Thoracic aorta (tissue), 2 donors: Measurements from ENCODE around the gene INPP5A. TPM values are rescaled to one million over a fixed set of nuclear protein-coding genes. Genes with fewer than 3 reads are reported as not detected.

Source experiments
- ATAC-seq: fragments of 150-250 bp; one replicate; pipeline ENCODE4 v1.8.0; 2017; ENCODE audit warnings: low read depth; ENCODE audit not compliant: insufficient number of reproducible peaks, low FRiP score
- DNase-seq: peaks from one replicate; pipeline ENCODE4 v3.0.0-alpha.2; 2020; ENCODE audit warnings: low spot score
- H3K27ac ChIP-seq, 2 donors: fragments of 200-600 bp; sonication (generic); 1 replicate in 1 of 2; 2 replicates in 1 of 2; pipeline ENCODE4 v1.5.1; 2016; ENCODE audit warnings: mild to moderate bottlenecking in 2 of 2, moderate library complexity in 2 of 2
- H3K27me3 ChIP-seq: fragments of 200-600 bp; sonication (generic); replicated peaks from 2 replicates; pipeline ENCODE4 v1.6.0; 2016; ENCODE audit warnings: mild to moderate bottlenecking; ENCODE audit not compliant: insufficient read depth
- H3K36me3 ChIP-seq: fragments of 200-600 bp; sonication (generic); one replicate; pipeline ENCODE4 v1.5.1; 2016
- H3K4me1 ChIP-seq, 2 donors: fragments of 200-600 bp; sonication (generic); 1 replicate in 1 of 2; 2 replicates in 1 of 2; pipeline versions ENCODE4 v1.5.1 to v1.6.0; 2016; ENCODE audit warnings: low read depth in 2 of 2, mild to moderate bottlenecking in 1 of 2; ENCODE audit not compliant: control insufficient read depth in 1 of 2
- H3K4me3 ChIP-seq: fragments of 200-600 bp; sonication (generic); 2 replicates; pipeline ENCODE4 v1.5.1; 2016; ENCODE audit warnings: mild to moderate bottlenecking
- H3K9me3 ChIP-seq: fragments of 200-600 bp; sonication (generic); 2 replicates; pipeline ENCODE4 v1.5.1; 2016
- CTCF ChIP-seq: fragments of 200-600 bp; sonication (generic); IDR thresholded peaks from one replicate; pipeline ENCODE4 v1.5.1; 2019; ENCODE audit warnings: antibody characterized with exemption
- total RNA-seq, 2 donors: library from RNA; depleted of rRNA; stranded (reverse); fragments of >200 nt; gene quantifications; one replicate each; pipeline versions ENCODE4 v1.1.0 to v1.2.3, GENCODE V29; 2016

INPP5A gene
- total RNA-seq, 2 donors from 2014 or later: 120 to 142 TPM

- TF ChIP-seq CTCF: no peak
- H3K27me3 ChIP-seq: no peaks in the 10 kb centered on the region
- no peak overlapping the region for H3K27ac ChIP-seq
- no peaks in the 10 kb centered on the region for H3K36me3 ChIP-seq
- H3K9me3 ChIP-seq: peaks cover 4% of the 10 kb centered on the region
- no peaks in the 10 kb centered on the region for H3K4me1 ChIP-seq
- no peak overlapping the region for H3K4me3 ChIP-seq
- ATAC-seq (no peak), DNase-seq (no peak)
Observed at GRCh38 chr10:132798876-132799275, 261.3 kb downstream of the INPP5A start.

GRCh38 chr10:132799865-132800264 lies 262.3 kb downstream of the INPP5A start:
- Histone ChIP-seq H3K36me3 (no peaks in the 10 kb centered on the region), H3K27me3 (no peaks in the 10 kb centered on the region), H3K4me1 (no peaks in the 10 kb centered on the region), H3K27ac (no peak overlapping the region), H3K4me3 (no peak overlapping the region), H3K9me3 (peaks cover 4% of the 10 kb centered on the region)
- ATAC-seq: no peak
- DNase-seq: no peak
- TF ChIP-seq CTCF: no peak

GRCh38 chr10:132802048-132802447 lies 264.5 kb downstream of the INPP5A start:
- H3K9me3 ChIP-seq: peaks cover 4% of the 10 kb centered on the region
- DNase-seq: no peak
- no peaks in the 10 kb centered on the region for H3K27me3 ChIP-seq
- no peaks in the 10 kb centered on the region for H3K4me1 ChIP-seq
- H3K27ac ChIP-seq: no peak overlapping the region
- no peak for TF ChIP-seq CTCF
- H3K4me3 ChIP-seq: no peak overlapping the region
- no peaks in the 10 kb centered on the region for H3K36me3 ChIP-seq
- ATAC-seq: no peak

- Histone ChIP-seq H3K4me1 (no peaks in the 10 kb centered on the region), H3K27ac (no peak overlapping the region), H3K4me3 (no peak overlapping the region), H3K9me3 (peaks cover 4% of the 10 kb centered on the region), H3K27me3 (no peaks in the 10 kb centered on the region), H3K36me3 (no peaks in the 10 kb centered on the region)
- DNase-seq: no peak
- no peak for TF ChIP-seq CTCF
- no peak for ATAC-seq
Observed at GRCh38 chr10:132802694-132803320, 265.2 kb downstream of the INPP5A start.

GRCh38 chr10:132803416-132804210 lies 266.0 kb downstream of the INPP5A start:
- no peak for TF ChIP-seq CTCF
- DNase-seq (no peak), ATAC-seq (no peak)
- Histone ChIP-seq H3K27me3 (no peaks in the 10 kb centered on the region), H3K4me3 (no peak overlapping the region), H3K27ac (no peak overlapping the region), H3K4me1 (no peaks in the 10 kb centered on the region), H3K36me3 (no peaks in the 10 kb centered on the region), H3K9me3 (peaks cover 4% of the 10 kb centered on the region)
